Measurements from ENCODE around the gene ZNF496. TPM values are rescaled to one million over a fixed set of nuclear protein-coding genes. Genes with fewer than 3 reads are reported as not detected.

Gene ZNF496
- total RNA-seq, 2 donors from 2014 or later: 11.4 to 14.1 TPM

DNA sequence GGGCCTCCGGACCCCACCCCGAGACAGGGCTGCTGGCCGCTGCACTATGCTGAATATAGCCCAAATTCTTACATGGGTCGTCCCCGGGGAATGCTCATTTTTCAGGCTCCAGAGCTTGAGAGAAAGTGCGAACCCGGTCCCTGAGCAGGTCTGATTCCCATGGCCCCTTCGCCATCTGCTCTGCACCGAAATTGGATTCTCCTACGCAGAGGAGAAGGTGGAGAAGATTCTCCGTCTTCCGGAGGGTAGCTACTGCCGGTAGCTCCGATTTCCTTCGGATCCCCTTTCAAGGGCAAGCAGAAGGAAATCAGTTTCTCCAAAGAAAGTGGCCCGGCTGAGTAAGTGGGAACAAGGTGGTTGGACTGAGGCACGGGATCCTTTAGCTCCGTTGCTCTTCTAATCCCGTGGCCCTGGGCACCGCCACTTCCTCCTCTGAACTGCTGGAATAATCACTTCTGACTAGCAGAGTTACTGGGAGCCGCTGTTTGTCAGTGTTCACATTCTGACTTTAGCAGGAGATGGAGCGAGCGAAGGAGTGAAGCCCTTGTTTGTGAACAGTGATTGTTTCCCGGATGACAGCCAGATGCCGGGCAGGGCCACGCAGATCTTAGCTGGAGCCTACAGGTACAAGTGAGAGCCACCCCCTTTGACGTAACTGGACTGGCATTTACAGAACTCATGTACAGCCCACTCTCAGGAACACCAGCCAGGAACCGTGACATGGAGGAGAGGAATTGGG, 1.1 kb upstream of the ZNF496 start:
- peak; percentile 21 for ATAC-seq
- intact Hi-C loops (cut with DNase I, micrococcal nuclease): no loop called here
- DNase-seq: peak; percentile 46 to 47

DNA sequence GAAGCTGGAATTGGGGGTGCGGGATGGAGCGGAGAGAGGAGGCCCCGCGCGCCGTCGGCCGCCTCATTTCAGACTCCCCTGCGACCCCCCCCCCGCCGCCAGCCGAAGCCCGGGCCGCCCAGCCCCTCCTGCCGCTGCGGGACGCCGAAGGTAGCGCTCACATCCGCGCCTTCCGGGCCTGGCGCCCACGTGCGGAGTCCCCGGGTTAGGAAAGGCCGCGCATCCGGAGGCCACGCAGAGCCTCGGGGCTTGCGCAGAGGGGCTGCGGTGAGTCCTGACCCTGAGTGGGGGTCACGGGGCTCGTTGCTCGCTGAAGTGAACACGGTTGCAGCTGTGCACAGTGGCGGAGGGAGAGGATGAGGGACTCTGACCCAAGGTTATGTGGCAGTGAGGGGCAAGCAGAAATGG, 552 bp upstream of the ZNF496 start:
- intact Hi-C loops (cut with DNase I, micrococcal nuclease): no loop called here
- ATAC-seq: peak; percentile 50
- DNase-seq: peak; percentile 55 to 71

DNA sequence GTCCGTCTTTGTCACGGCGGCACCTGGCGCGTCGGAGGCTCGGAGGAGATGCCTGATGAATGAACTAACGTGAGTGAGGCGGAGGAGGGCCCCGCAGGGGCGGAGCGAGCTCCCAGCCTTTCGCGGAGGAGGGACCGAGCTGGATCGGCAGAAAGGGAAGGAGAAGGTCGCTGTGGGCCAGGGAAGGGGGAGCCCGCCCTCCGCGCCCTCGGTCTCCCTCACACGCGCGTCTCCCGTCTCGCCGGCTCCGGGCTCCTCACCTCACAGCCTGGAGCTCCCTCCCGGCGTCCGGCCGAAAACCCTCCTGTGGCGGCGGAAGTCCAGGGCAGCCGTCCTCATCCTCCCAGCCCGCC, 519 bp downstream of the ZNF496 start:
- intact Hi-C loops (cut with DNase I, micrococcal nuclease): no loop called here
- ATAC-seq: peak; percentile 87
- DNase-seq: peak; percentile 84 to 86

DNA sequence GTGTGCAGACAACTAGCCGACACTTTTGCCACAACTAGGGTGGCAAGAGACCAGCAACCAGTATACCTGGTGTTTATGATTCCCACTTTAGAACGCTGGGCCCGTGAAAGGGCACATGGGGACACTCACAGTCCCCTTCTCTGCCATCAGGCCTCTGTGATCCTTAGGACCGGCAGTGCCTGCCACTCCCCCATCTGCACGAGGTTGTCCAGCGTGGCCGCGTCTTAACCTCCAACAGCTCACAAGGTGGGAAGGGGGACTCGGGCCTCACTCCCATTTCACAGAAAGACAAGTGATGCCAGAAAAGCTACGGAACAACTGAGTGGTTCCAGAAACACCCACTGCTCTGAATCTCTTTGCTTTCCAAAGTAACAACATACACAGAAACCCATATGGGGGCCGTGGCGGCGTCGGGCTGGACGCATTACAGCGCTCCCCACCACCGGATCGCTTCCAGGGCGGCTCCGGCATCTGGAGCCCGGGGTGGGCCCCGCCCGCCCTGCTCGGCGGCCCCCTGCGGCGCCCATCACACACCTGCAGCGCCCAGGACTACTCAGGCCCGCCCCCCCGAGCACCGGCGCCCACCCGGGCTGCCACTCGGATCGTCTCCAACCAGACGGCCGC, 1.0 kb downstream of the ZNF496 start:
- DNase-seq (peak in 1 of 2 donors; percentile 16), ATAC-seq (peak; percentile 18)
- intact Hi-C loops (cut with DNase I, micrococcal nuclease): no loop called here

DNA sequence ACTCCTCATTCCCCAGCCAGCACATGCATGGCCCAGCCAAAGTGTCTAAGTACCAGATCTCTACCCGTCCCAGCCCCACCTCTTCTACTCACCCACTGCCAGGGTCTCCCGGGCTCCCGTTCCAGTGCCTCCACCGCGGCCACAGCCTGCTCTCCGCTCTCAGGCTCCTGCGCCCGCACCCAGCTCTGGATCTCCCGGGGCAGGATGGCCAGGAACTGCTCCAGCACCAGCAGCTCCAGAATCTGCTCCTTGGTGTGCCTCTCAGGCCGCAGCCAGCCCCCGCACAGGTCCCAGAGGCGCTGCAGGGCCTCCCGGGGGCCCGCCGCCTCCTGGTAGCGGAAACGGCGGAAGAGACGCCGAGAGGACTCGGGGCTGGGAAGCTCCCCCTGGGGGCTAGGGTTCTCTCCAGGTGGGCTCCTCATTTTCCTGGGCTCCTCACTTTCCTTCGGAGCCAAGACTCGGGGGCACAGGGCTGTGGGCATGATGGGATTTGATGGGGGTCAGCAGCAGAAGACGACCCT, 2.5 kb downstream of the ZNF496 start:
- intact Hi-C loops (cut with DNase I, micrococcal nuclease): no loop called here
- DNase-seq (no peak), ATAC-seq (no peak)

DNA sequence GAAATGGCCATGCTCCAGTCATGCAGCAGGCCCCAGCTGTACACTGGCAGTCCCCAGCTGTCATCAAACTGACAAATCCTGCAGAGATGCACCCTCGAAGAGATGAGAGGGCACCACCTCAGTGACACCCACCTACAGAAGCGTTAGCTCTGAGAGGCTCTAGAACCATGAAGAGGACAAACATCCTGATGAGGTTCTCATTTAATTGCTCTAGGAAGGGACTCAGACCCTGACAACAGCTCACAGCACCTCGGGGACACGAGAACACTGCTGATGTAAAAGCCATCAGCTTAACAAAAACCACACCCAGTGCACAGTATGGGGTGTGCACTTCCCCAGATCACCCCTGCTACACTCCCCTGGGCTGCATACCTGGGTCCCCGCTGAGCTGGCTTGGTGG, 3.4 kb downstream of the ZNF496 start:
- ATAC-seq: no peak
- intact Hi-C loops (cut with DNase I, micrococcal nuclease): no loop called here
- no peak for DNase-seq

DNA sequence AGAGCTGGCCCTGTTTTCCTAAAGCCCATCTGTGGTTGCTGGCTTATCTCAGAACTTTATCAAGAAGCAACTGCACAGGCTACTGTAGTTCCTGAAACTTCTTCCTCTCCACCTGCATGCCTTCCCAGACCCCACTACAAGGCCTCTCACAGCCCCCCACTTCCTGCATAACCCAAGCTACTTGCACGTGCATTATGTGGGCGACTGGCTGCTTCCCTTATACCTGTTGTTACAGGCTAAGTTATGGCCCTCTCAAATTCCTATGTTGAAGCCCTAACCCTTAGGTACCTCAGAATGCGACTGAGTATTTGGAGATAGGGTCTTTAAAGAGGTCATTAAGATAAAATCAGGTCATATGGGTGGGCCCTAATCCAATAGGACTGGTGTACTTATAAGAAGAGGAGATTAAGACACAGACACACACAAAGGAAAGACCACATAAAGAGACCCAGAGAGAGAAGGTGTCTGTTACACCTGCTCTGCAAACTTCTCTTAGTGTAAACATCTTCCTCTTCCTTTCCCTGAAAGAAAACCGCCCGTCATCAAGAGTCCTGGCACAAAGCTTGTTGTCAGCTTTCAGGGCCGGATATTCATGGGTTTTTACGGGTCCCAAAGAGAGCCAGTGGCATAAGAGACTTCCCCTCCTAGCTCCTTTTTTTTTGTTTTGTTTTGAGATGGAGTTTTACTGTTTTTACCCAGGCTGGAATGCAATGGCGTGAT, 5.1 kb downstream of the ZNF496 start:
- intact Hi-C loops (cut with DNase I, micrococcal nuclease): no loop called here
- DNase-seq (no peak), ATAC-seq (no peak)

DNA sequence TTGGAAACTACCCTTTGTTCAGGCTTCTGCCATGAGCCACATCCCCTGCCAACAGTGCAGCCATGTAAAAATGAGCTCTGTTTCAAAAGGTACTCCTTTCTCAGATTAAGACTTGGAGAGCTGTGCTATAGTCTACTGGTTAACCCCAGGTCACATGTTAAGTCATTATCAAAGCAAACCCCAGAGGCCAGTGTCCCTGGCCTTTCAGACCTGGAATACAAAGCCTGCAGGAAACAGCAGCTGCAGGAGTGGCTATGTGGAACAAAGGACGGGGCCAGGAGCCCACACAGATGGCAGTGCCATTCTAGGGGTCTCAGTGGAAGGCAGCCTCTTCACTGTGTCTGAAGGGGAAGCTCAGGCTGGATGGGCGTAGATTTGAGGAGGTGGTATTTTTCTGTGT, 6.7 kb downstream of the ZNF496 start:
- ATAC-seq (no peak), DNase-seq (no peak)
- intact Hi-C loops (cut with DNase I, micrococcal nuclease): no loop called here

DNA sequence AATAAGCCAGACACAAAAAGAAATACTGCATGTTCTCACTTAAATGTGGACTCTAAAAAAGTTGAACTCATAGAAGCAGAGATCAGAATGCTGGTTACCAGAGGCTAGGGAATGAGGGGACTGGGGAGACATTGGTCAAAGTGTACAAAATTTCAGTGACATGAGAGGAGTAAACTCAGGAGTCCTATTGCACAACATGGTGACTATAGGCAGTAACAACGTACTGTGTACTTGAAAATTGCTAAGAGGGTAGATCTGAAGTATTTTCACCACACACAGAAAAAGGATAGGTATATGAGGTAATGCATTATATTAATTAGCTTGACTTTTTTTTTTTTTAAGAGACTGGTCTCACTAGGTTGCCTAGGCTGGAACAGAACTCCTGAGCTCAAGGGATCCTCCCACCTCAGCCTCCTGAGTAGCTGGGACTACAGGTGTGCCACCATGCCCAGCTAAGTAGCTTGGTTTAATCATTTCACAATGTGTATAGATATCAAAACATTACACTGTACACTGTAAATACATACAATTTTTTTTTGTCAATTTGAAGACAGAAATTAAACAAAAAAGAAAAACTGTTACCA, 7.4 kb downstream of the ZNF496 start:
- intact Hi-C loops (cut with DNase I, micrococcal nuclease): no loop called here

DNA sequence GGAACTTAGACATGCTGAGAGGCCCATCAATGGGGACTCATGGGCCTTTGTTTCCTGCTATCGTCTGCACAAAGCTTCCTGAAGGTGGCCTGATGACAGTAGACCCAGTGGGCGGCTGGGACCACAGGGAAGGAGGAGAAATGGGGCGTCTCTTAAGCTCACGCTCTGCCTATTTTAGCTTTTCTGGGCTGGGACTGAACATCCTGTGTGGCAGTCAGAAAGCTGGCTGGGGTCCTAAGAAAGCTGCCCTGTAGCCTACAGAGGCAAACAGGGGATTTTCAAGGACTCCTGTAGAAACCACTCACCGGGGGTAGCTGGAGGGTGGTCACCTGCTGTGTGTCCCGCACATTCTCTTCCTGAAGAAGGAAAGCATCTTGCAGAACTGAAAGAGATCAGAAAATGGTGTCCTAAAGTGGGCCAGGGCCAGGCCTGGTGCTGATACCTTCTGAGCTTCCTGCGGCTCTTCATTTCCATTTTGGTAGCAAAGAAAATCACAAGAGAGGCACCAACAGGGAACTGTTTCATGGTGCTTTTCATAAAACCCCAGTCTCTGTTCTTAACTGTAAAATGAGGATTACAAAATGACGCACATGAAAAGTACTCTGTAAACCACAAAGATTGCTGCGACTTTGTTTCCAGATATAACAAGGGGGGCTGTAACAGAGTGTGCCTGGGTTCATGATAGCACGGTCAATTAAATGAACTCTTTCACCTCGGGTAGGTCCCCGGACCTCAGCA, 8.6 kb downstream of the ZNF496 start:
- ATAC-seq: no peak
- intact Hi-C loops (cut with DNase I, micrococcal nuclease): no loop called here
- no peak for DNase-seq

More for the DNA sequence above, 7.4 kb downstream of the ZNF496 start:
- DNase-seq (no peak), ATAC-seq (no peak)

DNA sequence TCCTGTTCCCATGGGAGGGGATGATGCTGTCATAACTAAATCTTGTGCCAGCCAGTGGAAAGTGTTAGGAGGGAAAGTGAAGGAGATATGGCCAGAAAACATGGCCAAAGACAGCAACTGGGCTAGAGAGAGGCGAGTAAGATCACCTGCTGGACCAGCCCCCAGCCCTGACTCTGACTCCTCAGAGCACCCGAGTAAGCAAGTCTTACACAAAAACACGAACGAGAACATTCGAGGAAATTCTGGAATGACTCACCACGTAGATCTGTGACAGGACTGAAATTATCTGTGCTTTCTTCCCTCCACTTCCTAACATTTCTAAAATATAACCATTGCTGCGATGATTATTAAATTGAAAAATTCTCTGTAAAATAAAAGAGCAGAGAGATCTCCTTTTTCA, 9.2 kb downstream of the ZNF496 start:
- DNase-seq (no peak), ATAC-seq (no peak)
- intact Hi-C loops (cut with DNase I, micrococcal nuclease): no loop called here

DNA sequence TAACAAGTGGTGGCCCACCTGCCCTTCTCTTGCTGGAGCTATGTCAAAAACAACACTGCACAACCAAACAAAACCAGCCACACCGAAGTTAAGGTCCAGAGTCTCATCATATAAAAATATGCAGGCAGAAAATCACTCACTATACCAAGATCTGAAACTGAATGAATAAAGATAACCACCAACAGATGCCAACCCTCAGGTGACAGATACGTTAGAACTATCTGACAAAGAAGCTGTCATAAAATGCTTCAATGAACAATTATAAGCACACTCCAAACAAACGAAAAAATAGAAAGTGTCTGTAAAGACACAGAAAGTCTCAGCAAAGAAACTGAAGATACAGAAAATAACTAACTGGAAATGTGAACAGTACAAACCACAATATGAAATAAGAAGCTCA, 14.0 kb downstream of the ZNF496 start:
- ATAC-seq (peak; percentile 44), DNase-seq (no peak)
- intact Hi-C loops (cut with DNase I, micrococcal nuclease): no loop called here

DNA sequence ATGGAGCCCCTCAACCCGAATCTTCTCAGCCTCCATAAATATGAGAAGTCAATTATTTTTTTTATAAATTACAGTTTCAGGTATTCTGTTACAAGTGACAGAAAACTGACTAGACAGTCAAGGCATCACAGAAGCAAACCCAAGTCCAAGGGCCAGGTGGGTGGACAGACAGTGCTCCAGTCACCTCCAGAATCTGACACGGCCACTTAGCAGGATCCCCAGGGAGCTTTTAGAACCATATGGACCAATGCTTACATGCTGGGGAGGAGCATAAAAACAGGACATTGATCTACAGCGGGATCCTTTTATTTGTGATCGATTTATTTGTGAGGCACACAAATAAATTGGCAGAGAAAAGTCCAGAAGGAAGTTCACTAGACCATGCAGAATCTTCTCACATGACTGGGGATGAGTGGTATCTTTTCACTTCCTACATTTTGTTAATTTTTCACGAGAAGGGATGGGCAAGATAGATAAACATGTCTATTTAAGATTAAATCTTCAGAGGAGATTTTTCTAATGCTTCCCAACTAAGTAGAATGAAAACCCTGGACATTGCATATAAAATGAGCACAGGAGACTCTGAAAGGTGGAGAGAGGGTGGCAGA, 15.0 kb downstream of the ZNF496 start:
- DNase-seq: no peak
- intact Hi-C loops (cut with DNase I, micrococcal nuclease): no loop called here
- ATAC-seq: no peak

DNA sequence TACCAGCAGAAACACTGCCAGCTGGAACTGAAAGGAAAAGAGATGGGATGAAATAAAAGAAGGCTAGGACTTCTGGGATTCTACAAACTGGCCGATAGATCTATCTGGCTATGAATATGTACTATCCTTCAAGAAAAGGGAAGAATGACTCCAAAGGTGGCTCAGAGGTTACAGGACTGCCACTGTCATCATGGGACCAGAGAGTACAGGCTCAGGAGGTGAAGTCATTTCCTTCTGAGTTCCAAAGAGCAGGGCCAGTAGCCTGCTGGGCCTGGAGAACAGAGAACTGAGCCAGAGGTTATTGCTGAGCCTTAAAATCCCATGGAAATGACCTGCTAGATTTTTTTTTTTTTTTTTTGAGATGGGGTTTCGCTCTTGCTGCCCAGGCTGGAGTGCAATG, 27.6 kb downstream of the ZNF496 start:
- DNase-seq (no peak), ATAC-seq (peak; percentile 73)
- intact Hi-C loops (cut with DNase I, micrococcal nuclease): no loop called here

DNA sequence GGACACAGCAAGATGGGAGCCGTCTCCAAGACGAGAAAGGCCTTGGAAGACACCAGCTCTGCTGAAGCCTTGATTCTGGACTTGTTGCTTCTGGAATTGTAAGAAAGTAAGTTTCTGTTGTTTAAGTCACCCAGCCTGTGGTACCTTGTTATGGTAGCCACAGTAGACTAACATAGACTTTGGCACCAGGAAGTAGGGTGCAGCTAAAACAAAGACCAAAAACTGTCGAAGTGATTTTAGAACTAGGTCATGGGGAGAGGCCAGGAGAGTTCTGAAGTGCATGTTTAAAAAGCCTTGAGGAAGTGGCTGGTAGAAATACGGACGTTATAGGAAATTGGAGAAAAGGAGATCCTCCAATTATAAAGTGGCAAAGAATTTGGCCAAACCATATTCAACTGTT, 28.5 kb downstream of the ZNF496 start:
- DNase-seq (no peak), ATAC-seq (peak; percentile 91)
- intact Hi-C loops (cut with DNase I, micrococcal nuclease): no loop called here

DNA sequence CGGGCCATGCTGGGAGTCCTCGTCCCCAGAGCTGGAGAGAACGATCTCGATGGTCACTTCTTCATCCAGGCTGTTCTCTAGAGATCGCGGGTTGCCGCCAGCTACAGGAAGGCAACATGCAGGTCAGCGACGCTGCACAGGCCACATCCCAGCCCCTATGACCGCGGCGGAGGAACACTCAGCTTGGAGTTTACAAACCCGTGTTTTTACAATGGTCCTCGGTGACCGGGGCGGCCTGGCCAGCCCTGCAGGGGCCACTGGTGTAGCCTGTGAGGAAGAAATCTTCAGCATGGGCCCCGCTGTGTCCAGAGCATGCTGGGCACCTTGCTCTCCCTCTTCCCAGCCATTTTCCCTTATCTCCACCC, 30.5 kb downstream of the ZNF496 start:
- intact Hi-C loops (cut with DNase I, micrococcal nuclease): no loop called here
- no peak for ATAC-seq

DNA sequence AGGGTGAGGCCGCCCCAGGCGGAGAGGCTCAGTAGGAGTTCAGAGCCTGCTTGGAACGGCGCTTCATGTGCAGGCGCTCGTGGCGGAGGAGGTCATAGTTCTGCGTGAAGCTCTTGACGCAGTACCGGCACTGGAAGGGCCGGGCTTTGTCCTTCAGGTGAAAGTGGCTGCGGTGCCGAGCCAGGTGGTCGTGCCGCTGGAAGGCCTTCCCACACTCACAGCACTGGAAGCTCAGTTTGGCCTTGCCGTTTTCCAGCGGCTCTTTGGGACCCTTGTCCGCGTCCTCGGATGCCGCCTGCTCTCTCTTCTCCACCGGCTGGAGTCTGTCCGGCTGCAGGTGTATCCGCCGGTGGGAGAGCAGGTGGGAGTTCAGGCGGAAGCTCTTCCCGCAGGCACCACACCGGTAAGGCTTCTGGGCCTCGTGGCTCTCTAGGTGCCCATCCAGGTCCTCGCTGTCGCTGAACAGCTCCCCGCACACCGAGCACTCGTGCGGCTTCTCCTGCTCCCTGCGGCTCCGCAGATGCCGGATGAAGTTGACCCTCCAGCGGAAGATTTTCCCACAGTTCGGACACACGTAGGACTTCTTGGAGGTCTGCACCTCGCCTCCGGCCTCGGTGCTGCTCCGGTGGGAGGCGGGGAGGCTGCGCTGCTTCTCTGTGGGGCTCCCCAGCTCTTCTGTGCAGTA, 31.0 kb downstream of the ZNF496 start:
- intact Hi-C loops (cut with DNase I, micrococcal nuclease): no loop called here
- ATAC-seq (no peak), DNase-seq (no peak)

More for the DNA sequence above, 30.5 kb downstream of the ZNF496 start:
- no peak for DNase-seq

DNA sequence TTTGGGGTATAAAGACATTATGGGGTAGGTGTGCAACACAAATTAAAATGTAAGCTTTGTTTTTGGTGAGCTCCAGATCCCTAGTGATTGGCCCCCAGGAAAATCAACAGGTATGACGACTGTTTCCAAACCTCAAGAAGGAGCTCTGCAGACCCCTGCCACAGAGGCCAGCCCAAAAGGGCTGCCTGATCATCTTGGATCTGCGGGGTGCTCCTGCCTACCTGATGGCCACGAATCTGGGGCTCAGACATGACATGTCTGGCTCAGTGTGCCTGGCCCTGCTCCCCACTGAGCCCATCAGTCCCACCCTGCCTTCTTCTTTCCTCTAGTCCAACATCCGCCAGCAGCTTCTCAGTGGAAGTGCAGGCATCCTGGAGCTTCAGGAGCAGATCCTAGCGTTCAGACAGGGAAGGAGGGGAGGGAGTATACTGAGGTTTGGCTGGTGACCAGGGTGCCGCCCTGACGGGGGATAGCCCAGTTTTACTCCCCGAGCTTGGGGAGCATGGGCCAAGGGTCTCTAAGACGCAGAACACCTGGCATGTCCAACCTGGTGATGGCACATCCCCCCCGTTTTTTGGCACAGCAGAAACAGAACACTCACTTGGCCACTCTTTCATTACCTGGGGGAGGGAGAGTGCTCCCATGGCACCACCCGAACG, 31.8 kb downstream of the ZNF496 start:
- DNase-seq (no peak), ATAC-seq (no peak)
- intact Hi-C loops (cut with DNase I, micrococcal nuclease): no loop called here
